Measurements from ENCODE around the gene RNF135.
"Not testable (repeated sequence)": the region's sequence is repeated elsewhere in the genome, so short reads cannot be mapped to it uniquely, and the experiment has no call there.

The RNF135 gene

DNA sequence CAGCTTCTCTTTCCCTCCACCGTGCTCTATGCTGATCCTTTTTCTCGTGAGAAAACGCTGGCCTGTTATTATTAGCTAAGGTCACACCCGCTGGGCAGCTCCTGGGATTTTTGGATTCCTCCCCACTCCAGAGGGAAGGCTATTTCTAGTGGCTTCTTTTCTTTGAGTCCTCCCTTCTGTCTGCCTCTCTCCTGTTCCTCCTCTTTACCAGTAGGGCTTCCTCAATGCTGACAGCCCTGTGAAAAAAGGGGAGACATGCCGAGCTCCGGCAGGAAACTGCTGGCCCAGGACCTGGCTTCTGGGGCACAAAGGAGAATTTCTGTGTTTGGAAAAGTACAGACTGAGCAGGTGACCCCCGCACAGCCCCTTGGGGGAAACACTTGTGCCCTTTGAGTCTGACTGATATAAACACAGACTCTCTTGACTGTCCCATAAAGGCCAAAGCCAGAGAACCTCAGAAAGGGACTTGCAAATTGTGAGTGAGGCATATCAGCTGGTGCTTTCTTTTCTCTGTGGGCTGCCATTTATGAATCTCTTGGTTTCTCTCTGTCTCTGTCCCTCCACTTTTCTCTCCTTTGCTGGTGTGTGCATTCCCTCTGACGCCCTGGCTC lies 14.0 kb upstream of the RNF135 start:
- DNase-seq: peak; percentile 29 to 33

DNA sequence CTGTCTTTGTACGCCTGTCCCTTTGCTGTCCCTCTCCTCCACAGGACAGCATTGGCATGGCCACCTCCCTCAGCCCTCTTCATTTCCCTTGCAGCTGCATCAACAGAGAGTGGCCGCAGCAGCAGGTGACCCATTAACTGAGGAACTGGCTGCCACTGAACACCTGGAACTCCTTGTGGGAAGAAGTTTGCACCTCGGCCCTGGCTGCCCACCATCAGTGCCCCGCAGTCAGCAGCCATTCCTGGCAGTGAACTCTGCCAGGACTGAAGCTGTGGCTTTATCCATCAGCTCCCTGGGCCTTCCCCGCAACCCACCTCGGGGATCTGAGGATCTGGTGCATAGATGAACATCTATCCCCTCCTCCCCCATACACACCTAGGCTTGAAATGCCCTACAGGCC lies 13.1 kb upstream of the RNF135 start:
- DNase-seq: no peak

DNA sequence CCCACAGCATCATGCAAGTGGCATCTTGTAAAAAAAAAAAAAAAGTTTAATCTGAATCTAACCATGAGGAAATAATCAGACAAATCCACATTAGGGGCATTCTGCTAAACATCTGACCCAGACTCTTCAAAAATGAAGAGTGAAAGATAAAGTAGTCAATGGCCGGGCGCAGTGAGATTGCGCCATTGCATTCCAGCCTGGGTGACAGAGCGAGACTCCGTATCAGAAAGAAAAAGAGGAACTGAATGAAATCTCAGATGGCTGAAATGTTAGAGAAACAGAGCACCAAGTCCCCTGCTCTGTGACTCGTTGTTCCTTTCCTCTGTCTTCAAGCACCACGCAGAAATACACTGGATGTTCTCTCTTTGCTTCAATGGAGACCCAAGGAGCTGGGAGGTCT lies 12.7 kb upstream of the RNF135 start:
- peak; percentile 84 to 87 for DNase-seq

DNA sequence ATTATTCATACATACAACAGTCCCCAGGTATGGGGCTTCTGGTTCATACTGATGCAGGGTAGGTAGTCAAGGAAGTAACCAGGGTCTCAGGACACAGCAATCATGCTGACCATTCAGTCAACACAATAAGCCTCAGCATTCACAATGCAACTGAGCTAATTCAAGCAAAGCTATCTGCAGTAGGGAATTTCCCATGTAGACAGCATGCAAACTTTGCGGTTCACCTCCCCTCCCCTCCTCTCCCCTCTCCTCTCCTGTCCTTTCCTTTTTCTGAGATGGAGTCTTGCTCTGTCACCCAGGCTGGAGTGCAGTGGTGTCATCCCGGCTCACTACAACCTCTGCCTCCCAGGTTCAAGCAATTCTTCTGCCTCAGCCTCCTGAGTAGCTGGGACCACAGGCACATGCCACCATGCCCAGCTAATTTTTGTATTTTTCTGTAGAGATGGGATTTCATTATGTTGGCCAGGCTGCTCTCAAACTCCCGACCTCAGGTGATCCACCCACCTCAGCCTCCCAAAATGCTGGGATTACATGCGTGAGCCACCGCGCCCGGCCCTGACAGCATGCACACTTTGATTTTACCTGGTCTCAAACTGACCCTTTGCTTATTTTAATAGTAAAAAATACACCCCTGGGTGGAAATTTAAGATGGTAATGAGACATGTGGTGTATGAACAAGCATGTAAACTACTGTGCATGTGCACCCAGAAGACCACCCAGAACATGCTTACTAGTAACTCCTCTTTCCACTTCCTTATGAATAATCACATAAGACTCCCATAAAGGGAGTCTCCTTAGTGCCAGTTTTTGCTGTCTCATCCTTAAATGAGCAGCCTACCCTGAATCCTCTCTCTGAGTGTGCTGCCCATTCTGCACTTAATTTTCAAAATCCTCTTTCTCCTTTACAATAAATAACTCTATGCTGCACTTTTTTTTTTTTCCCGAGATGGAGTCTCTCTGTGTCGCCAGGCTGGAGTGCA lies 9.3 kb upstream of the RNF135 start:
- no peak for DNase-seq

DNA sequence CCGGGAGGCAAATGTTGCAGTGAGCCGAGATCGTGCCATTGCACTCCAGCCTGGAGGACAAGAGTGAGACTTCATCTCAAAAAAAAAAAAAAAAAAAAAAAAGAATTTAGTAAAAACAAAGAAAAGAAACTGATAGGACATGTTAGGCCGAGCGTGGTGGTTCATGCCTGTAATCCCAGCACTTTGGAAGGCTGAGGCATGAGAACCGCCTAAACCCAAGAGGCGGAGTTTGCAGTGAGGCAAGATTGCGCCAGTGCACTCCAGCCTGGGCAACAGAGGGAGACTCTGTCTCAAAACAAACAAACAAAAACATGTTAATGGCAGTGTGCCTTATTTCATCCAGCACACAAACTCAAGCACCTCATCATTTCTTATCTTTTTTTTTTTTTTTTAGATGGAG lies 6.5 kb upstream of the RNF135 start:
- not testable (repeated sequence) for DNase-seq

DNA sequence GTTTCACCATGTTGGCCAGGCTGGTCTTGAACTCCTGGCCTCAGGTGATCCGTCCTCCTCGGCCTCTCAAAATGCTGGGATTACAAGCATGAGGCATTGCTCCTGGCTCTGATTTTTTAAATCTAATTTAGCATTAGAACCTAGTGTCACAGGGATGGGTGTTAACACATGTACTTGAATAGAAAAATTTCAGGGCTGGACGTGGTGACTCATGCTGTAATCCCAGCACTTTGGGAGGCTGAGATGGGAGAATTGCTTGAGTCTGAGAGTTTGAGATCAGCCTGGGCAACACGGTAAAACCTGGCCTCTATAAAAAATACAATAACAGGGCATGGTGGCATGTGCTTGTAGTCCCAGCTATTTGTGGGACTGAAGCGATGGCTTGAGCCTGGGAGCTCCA lies 6.0 kb upstream of the RNF135 start:
- DNase-seq: no peak

DNA sequence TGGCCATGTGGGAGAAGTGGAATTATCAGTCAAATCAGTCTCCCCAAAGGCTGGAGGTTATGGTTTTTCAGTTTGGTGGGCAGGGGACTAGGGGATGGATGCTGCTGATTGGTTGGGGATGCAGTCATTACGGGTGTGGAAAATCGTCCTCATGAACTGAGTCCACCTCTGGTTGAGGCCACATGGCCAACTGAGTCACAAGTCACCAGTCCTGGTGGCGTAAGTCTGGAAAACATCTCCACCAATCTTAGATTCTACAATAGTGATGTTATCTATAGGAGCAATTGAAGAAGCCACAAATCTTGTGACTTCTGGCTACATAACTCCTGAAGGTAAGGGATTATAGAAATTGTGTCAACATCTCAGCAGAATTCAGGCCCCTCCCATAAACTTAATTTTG lies 5.2 kb upstream of the RNF135 start:
- DNase-seq: no peak

DNA sequence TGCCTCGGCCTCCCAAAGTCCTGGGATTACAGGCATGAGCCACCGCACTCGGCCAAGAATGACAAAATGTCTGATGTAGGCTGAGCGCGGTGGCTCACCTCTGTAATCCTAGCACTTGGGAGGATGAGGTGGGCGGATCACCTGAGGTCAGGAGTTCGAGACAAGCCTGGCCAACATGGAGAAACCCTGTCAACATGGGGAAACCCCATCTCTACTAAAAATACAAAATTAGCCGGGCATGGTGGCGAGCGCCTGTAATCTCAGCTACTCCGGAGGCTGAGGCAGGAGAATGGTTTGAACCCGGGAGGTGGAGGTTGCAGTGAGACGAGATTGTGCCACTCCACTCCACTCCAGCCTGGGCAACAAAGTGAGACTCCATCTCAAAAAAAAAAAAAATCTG lies 2.9 kb upstream of the RNF135 start:
- not testable (repeated sequence) for DNase-seq

DNA sequence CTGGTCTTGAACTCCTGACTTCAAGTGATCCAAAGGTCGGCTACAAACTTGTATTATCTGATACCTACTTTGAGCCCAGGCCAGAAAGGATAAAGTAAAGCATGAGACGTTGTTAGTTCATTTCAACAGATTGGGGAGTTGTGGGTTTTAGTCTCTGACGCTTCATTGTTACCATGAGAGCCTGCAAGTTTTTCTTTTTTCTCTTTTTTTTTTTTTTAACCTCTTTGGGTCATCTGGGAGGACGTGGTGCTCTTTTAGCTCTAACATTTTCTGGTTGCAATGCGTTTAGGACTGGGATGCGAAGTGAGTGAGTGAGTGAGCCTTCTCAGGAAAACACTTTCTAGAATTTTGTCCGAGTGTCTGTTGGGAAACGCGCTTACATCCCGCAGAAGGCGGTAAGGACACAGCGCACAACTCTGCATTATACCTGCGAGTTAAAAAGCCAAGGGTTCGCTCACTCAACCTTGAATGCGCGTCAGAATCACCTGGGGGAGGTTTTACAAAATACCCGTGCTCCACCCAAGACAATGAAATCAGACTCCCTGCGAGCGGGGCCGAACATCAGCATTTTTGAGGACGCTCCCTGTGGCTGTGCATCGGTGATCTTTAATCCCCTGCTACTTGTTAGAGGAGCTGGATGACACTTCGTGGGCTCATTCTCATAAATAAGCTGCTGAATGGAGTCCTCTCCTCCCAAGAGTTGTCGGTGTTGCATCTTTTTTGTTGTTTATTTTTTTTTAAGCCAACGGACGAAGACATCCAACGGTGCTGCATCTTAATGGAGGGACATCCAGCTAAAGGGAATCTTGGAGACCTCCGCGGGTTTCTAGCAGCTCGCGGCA lies 629 bp upstream of the RNF135 start:
- DNase-seq: peak; percentile 53 to 58

DNA sequence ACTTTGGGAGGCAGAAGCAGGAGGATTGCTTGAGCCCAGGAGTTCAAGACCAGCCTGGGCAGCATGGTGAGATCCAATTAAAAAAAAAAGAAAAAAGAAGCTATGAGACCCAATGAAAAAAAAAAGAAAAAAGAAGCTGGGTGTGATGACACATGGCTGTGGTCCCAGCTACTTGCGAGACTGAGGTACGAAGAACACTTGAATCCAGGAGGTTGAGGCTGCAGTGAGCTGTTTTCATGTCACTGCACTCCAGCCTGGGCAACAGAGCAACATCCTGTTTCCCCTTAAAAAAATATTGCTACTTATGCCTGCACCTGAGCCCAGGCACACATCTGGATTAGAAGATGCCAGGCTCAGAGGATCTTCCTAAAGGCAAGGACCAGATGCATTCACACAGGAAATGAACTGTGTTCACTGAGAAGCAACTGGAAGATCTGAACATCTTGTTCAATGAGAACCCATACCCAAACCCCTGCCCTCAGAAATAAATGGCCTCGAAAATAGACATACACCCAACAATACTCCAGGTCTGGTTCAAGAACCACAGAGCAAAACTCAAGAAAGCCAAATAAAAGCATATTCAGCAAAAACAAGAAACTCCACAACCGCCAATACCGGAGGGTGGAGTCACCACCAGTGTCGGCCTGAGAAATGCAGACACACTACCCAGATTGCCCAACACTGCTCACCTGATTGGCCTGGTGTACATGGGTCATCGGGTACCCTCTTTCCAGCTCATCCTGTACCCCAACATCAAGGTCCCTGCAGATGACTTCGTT lies 4.4 kb downstream of the RNF135 start:
- DNase-seq: no peak

DNA sequence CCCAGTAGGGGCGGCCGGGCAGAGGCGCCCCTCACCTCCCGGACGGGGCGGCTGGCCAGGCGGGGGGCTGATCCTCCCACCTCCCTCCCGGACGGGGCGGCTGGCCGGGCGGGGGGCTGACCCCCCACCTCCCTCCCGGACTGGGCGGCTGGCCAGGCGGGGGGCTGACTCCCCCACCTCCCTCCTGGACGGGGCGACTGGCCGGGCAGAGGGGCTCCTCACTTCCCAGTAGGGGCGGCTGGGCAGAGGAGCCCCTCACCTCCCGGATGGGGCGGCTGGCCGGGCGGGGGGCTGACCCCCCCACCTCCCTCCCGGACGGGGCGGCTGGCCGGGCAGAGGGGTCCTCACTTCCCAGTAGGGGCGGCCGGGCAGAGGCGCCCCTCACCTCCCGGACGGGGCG lies 9.1 kb downstream of the RNF135 start:
- not testable (repeated sequence) for DNase-seq

DNA sequence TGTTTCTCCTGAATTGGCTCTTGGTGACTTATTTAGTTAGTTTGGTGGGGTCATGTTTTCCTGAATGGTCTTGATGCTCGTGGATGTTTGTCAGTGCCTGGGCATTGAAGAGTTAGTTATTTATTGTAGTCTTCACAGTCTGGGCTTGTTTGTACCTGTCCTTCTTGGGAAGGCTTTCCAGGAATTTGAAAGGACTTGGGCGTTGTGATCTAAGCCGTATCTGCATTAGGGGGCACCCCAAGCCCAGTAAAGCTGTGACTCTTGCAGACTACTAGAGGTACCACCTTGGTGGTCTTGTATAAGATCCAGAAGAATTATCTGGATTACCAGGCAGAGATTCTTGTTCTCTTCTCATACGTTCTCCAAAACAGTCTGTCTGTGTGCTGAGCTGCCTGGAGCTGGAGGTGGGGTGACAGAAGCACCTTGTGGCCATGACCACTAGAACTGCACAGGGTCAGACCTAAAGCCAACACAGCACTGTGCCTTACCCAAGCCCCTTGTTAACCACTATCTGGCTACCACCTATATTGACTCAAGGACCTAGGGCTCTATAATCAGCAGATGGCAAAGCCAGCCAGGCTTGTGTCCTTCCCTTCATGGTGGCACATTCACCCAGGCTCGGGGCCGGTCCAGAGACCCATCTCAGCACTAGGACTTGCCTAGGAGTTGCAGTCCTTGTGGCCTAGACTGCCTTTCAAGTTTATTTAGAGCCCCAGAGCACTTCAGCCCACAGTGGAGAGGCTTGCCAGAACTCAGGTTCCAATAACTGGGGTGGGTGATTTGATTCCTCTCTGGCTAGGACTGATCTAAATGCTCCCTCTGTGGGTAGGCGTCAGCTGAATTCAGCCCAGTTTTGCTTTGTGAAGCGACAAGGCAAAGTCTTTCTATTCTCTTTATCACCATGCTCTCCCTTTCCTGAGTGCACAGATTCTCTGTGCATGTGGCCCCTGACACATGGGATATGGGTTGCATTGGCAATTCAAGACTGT lies 11.0 kb downstream of the RNF135 start:
- DNase-seq: no peak

DNA sequence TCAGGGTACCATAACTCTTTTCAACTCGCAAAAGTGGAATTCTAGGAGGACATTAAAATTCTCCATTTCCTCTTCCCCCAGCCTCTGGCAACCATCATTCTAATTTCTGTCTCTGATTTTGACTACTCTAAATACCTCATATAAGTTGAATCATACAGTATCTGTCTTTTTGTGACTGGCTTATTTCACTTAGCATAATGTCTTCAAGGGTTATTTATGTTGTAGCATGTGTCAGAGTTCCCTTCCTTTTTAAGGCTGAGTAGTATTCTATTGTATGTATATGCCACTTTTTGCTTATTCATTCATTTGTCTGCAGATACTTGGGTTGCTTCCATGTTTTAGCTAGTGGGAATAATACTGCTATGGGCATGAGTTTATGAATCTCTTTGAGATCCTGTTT lies 12.0 kb downstream of the RNF135 start:
- DNase-seq: no peak

DNA sequence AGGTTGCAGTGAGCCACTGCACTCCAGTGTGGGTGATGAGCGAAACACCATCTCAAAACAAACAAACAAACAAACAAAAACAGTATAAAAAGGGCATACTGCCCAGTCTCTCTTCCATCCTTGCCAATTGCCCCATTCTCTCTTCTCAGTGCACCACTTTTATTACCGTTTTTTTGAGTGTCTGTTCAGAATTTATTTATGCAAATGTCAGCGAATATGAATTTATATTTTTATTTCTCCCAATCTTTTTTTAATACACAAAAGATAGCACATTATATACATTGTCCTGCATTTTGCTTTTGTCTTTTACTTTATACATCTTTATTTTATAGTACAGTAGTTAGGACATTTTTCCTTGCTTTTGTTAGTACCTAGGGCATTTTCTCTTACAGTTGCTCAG lies 19.6 kb downstream of the RNF135 start:
- no peak for DNase-seq

DNA sequence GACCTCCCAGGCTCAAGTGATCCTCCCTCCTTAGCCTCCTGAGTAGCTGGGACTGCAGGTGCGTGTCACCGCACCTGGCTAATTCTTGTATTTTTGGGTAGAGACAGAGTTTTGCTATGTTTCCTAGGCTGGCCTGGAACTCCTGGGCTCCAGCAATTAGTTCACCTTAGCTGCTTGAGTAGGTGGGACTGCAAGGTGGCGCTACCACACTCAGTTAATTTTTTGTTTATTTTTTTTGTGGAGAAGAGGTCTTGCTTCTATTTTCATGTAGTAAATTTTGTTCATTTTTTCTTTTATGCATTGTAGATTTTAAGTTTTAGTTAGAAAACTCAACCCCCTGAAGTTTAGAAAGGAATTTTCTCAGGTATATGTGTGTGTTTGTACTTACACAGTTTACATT lies 21.7 kb downstream of the RNF135 start:
- no peak for DNase-seq

DNA sequence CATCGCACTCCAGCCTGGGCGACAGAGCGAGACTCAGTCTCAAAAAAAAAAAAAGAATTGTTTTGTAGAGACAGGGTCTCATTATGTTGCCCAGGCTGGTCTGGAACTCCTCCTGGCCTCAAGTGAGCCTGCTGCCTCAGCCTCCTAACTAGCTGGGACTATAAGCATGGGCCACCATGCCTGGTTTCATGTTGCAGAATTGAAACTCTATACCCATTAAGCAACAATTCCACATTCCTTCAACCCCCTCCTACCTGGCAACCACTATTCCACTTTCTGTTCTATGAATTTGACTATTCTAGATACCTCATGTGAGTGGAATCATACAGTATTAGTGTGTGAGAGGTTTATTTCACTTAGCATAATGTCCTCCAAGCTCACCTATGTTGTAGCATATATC lies 24.5 kb downstream of the RNF135 start:
- no peak for DNase-seq

DNA sequence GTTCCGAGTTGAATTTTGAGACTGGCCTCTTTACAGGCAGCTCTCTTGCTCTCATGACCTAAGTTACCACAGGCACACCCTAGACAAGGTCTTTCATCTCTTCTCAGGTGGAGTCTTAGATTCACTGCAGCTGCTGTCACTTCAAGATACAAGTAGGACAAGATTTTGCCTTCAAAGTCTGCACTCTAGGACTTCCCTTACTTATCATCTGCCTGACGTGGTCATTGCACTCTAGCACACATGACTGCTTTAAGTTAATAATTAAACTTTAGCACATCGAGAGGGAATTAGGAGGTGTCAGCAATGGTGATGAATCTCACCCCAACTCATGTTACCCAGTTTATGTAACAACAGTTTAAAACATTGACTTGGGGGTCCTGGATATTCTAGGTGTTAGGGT lies 25.6 kb downstream of the RNF135 start:
- DNase-seq: no peak

DNA sequence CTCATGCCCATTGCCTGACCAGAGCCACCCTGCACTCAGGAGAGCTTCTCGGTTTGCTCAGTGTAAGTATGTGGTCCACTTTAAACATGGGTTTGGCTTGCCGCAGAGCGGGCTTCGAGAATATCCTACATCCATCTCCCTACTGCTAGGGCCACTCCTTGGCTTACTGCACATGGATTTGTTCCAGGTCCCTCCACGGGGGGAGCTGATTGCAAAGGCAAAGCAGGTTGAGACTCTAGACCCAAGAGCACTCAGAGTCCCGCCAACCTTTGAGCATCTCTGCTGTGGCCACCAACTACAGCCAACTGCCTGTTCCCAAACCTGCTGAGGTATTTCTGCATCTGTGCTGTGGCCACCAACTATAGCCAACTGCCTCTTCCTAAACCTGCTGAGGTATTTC lies 26.4 kb downstream of the RNF135 start:
- DNase-seq: no peak

DNA sequence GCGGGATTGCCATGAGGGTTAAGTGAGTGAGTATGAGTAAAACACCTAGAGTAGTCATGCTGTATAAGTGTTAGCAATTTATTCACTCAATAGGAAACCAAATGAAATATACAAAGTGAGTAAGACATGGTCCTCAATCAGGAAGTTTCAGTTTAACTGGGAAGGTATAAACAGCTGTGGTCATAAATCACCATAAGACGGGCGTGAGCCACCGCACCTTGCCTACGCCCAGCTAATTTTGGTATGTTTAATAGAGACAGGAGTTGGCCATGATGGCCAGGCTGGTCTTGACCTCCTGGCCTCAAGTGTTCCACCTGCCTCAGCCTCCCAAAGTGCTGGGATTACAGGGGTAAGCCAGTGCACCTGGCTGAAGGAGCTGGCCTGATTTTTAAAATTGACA lies 27.0 kb downstream of the RNF135 start:
- DNase-seq: no peak

DNA sequence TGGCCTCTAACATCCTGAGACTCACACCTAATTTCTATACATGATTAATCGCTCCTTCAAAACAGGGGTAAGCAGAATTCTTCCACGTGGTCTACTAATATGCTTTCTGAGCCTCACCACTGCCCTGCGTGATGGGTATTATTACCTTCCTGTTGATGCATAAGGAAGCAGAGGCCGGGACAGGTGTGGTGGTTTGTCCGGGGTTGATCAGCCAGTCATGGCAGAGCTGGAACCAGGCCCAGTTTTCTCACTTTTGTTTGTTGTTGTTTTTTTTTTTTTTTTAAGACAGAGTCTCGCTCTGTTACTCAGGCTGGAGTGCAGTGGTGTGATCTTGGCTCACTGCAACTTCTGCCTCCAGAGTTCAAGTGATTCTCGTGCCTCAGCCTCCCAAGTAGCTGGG lies 31.2 kb downstream of the RNF135 start:
- no peak for DNase-seq

DNA sequence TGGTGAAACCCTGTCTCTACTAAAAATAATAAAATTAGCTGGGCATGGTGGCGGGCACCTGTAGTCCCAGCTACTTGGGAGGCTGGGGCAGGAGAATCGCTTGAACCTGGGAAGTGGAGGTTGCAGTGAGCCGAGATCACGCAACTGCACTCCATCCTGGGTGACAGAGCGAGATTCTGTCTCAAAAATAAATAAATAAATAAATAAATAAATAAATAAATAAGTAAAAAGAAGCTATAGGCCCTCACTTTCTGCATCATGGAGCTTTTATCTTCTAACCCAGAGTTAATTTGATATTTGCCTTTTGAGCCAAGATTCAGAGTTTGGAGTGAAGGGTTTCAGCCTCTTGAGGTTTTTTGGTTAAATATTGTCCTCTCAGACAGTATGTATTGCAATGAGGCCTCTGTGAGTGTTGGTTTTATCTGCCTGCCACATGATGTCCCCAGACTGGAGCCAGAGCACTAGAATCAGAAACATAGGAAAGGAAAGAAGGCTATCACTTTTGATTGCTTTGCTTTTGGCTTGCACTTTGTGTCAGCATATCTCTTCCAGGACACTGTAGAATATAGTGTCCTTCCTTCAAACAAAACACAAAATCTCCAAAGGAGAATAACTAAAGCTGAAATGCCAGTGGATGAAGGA lies 32.5 kb downstream of the RNF135 start:
- DNase-seq: no peak

All from Kasumi-1 (cell line).